HG02798 (cell line): ENCODE data around the gene WNT9B.

Experiments used
- ATAC-seq: cut with Tn5 transposase; IDR thresholded peaks from one replicate; pipeline ENCODE4 v1.9.1; 2021; ENCODE audit warnings: mild to moderate bottlenecking; ENCODE audit not compliant: unreplicated experiment, poor library complexity

WNT9B gene

GRCh38 chr17:46935658-46936266 is 84.4 kb downstream of the WNT9B start:
- ATAC-seq: no peak
